PC-3 (cell line): ENCODE measurements around the gene GLIPR2.
A peak's percentile ranks its signal among the peaks of the same experiment; 100 is the strongest.

Source experiments
- EZH2 ChIP-seq: fragments of 300-600 bp; sonication (generic); IDR thresholded peaks from one replicate; pipeline ENCODE4 v1.6.1; 2017; ENCODE audit warnings: antibody characterized with exemption, mild to moderate bottlenecking, low read length; ENCODE audit not compliant: unreplicated experiment
- TF ChIP-seq, protein P1 (sequence below): fragments of 300-600 bp; sonication (generic); conservative IDR thresholded peaks from 2 replicates; pipeline ENCODE4 v1.5.1; 2017; ENCODE audit warnings: antibody characterized with exemption, low read depth, mild to moderate bottlenecking, low read length

DNA sequence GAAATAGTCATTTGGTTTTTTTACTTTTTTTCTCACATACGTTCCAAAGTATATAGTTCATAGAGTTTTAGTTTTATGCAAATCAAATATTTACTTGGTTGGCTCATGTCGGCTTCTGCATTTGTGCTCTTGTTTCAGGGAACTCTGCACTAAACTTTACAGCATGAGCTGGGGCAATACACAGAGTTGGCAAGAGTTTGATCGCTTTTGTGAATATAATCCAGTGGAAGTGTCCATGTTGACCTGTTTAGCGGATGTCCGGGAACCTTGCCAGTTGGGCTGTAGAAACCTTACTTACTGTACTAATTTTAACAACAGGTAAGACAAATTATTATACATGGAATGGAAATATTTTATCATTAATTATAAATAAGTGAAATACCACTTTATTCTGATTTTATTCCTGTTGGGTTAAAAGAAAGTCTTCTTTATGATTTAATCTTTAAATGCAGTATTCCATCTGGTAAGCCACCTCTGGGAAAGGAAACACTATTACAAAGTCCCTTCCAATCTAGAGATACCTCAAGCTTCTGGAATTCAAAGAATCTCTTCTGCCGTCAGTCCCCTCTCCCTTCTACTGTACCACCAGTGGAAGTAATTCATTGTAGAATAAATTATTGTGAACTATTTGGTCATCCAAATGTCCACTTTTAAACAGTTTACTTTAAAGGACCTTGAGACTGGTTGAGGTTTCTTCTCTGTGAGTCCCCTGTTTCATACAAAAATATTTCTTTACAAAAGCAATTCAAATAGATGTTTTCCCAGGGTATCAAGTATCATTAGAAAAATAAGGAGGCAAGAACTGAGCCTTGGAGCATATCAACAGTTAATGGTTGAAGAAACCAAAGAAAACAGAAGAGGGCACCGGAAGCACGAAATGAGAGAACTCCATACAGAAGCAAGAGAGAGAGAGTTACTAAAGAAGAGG lies 45.2 kb upstream of the GLIPR2 start:
- TF ChIP-seq, protein P1, sequence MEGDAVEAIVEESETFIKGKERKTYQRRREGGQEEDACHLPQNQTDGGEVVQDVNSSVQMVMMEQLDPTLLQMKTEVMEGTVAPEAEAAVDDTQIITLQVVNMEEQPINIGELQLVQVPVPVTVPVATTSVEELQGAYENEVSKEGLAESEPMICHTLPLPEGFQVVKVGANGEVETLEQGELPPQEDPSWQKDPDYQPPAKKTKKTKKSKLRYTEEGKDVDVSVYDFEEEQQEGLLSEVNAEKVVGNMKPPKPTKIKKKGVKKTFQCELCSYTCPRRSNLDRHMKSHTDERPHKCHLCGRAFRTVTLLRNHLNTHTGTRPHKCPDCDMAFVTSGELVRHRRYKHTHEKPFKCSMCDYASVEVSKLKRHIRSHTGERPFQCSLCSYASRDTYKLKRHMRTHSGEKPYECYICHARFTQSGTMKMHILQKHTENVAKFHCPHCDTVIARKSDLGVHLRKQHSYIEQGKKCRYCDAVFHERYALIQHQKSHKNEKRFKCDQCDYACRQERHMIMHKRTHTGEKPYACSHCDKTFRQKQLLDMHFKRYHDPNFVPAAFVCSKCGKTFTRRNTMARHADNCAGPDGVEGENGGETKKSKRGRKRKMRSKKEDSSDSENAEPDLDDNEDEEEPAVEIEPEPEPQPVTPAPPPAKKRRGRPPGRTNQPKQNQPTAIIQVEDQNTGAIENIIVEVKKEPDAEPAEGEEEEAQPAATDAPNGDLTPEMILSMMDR, result peak; percentile 29; the same call in 1 of the 2 replicates
- no peak for TF ChIP-seq EZH2
